ENCODE measurements around the gene ENPEP. TPM values are rescaled to one million over a fixed set of nuclear protein-coding genes. Genes with fewer than 3 reads are reported as not detected.
A peak's percentile ranks its signal among the peaks of the same experiment; 100 is the strongest.
"Not testable (repeated sequence)": the region's sequence is repeated elsewhere in the genome, so short reads cannot be mapped to it uniquely, and the experiment has no call there.

The ENPEP gene
- total RNA-seq = 7.1 and 8.7 TPM in 2 replicates
- polyA plus RNA-seq = 2.4 and 3.7 TPM in 2 replicates

- 59% methylated on average over 39 of the region's 39 CpGs for WGBS (ENCODE audit: low lambda C conversion rate, missing lambda C conversion rate)
- Histone ChIP-seq H3K4me1 (ENCODE audit: insufficient read depth) (peaks cover 15% of the 10 kb centered on the region), H4K20me1 (ENCODE audit: insufficient read depth, poor library complexity, severe bottlenecking) (no peaks in the 10 kb centered on the region), H2AFZ (peak within 1 kb of the TSS; percentile 5), H3K4me2 (peak within 1 kb of the TSS; percentile 74), H3K27ac (peak within 1 kb of the TSS; percentile 28), H3K79me2 (no peaks in the 10 kb centered on the region), H3K9me2 (replicated peaks; ENCODE audit: insufficient read depth) (no peaks in the 10 kb centered on the region), H3K4me3 (peak within 1 kb of the TSS; percentile 17), H3K27me3 (no peaks in the 10 kb centered on the region), H3K9me3 (ENCODE audit: low read depth) (no peaks in the 10 kb centered on the region), H3K36me3 (replicated peaks; ENCODE audit: insufficient read depth, low read depth) (no peaks in the 10 kb centered on the region)
- TF ChIP-seq EZH2 (IDR thresholded peaks at IDR 0.05; ENCODE audit: borderline replicate concordance) = no peak
- TF ChIP-seq EZH2phosphoT487 (IDR thresholded peaks at IDR 0.05; ENCODE audit: low read depth, severe bottlenecking, unreplicated experiment) = no peak
- no peak for TF ChIP-seq CTCF (IDR thresholded peaks at IDR 0.05; ENCODE audit: poor library complexity)
- peak; percentile 32 for DNase-seq (ENCODE audit: low spot score)
Observed at GRCh38 chr4:110475881-110476818, at the start of gene ENPEP. ENPEP (plus strand) TSS chr4:110476155; CDS start chr4:110476415, 260 bp downstream.

DNA sequence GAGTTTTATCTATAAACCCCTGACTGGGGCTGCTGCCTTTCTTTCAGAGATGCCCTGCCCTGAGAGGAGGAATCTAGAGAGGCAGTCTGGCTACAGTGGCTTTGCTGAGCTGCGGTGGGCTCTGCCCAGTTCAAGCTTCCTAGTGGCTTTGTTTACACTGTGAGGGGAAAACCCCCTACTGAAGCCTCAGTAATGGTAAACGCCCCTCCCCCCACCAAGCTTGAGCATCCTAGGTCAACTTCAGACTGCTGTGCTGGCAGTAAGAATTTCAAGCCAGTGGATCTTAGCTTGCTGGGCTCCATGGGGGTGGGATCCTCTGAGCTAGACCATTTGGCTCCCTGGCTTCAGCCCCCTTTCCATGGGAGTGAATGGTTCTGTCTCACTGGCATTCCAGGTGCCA is 44.1 kb upstream of the ENPEP start:
- not testable (repeated sequence) for H3K27ac ChIP-seq

DNA sequence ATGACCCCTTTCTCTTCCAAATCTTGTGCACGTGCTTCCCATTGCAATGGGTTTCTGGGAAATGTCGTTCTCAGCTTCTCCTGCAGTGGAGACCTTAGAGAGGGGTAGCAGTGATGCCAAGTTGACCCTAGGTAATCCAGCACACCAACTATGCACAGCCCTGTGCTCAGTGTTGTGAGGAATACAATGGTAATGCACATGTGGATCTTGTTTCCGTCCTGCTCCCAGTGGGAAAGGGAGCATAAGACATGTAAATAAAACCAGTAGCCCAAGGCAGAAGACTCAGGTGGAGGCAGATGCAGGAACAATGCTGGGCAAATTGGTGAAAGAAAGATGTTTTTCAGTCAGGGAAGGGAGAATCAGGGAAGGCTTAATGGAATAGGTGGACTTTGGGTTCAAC is 38.7 kb upstream of the ENPEP start:
- H3K79me2 ChIP-seq; DNase-seq (ENCODE audit: low spot score); H2AFZ ChIP-seq; H3K9me2 ChIP-seq (replicated peaks; ENCODE audit: insufficient read depth); H3K27me3 ChIP-seq; H3K27ac ChIP-seq; H3K4me1 ChIP-seq (ENCODE audit: insufficient read depth); H3K9me3 ChIP-seq (ENCODE audit: low read depth); H3K4me3 ChIP-seq; H4K20me1 ChIP-seq (ENCODE audit: insufficient read depth, poor library complexity, severe bottlenecking); H3K4me2 ChIP-seq; H3K36me3 ChIP-seq (replicated peaks; ENCODE audit: insufficient read depth, low read depth): not testable (repeated sequence)
- 71% methylated on average over 3 of the region's 3 CpGs for WGBS (ENCODE audit: low lambda C conversion rate, missing lambda C conversion rate)

More for the DNA sequence above, 44.1 kb upstream of the ENPEP start:
- H3K27me3 ChIP-seq; H3K79me2 ChIP-seq; H2AFZ ChIP-seq; H3K36me3 ChIP-seq (replicated peaks; ENCODE audit: insufficient read depth, low read depth); H3K9me3 ChIP-seq (ENCODE audit: low read depth); H3K4me1 ChIP-seq (ENCODE audit: insufficient read depth); H3K4me3 ChIP-seq; H3K4me2 ChIP-seq; H4K20me1 ChIP-seq (ENCODE audit: insufficient read depth, poor library complexity, severe bottlenecking); DNase-seq (ENCODE audit: low spot score); H3K9me2 ChIP-seq (replicated peaks; ENCODE audit: insufficient read depth): not testable (repeated sequence)
- 72% methylated on average over 2 of the region's 2 CpGs for WGBS (ENCODE audit: low lambda C conversion rate, missing lambda C conversion rate)

DNA sequence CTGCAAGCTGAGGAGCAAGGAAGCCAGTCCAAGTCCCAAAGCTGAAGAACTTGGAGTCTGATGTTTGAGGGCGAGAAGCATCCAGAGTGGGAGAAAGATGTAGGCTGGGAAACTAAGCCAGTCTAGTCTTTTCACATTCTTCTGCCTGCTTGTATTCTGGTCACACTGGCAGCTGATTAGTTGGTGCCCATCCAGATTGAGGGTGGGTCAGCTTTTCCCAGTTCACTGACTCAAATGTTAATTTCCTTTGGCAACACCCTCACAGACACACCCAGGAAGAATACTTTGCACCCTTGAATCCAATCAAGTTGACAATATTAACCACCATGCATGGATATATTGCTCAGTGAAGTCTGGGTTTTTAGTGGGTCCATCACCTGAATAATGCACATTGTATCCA is 36.7 kb upstream of the ENPEP start:
- H3K9me3 ChIP-seq (ENCODE audit: low read depth); H4K20me1 ChIP-seq (ENCODE audit: insufficient read depth, poor library complexity, severe bottlenecking); H3K4me3 ChIP-seq; H3K9me2 ChIP-seq (replicated peaks; ENCODE audit: insufficient read depth); H3K79me2 ChIP-seq; H3K36me3 ChIP-seq (replicated peaks; ENCODE audit: insufficient read depth, low read depth); DNase-seq (ENCODE audit: low spot score); H3K4me2 ChIP-seq; H3K4me1 ChIP-seq (ENCODE audit: insufficient read depth); H3K27ac ChIP-seq; H3K27me3 ChIP-seq; H2AFZ ChIP-seq: not testable (repeated sequence)
- WGBS (ENCODE audit: low lambda C conversion rate, missing lambda C conversion rate) = 100% methylated on average over 1 of the region's 1 CpG

GRCh38 chr4:110442309-110442708 is 33.6 kb upstream of the ENPEP start:
- Histone ChIP-seq H3K27ac (no peak overlapping the region), H3K4me1 (ENCODE audit: insufficient read depth) (no peaks in the 10 kb centered on the region), H2AFZ (no peak overlapping the region), H3K4me2 (no peak overlapping the region), H3K9me2 (replicated peaks; ENCODE audit: insufficient read depth) (no peaks in the 10 kb centered on the region), H3K9me3 (ENCODE audit: low read depth) (no peaks in the 10 kb centered on the region), H3K36me3 (replicated peaks; ENCODE audit: insufficient read depth, low read depth) (no peaks in the 10 kb centered on the region), H4K20me1 (ENCODE audit: insufficient read depth, poor library complexity, severe bottlenecking) (no peaks in the 10 kb centered on the region), H3K27me3 (no peaks in the 10 kb centered on the region), H3K4me3 (no peak overlapping the region), H3K79me2 (no peaks in the 10 kb centered on the region)
- no peak for DNase-seq (ENCODE audit: low spot score)
- TF ChIP-seq EZH2phosphoT487 (IDR thresholded peaks at IDR 0.05; ENCODE audit: low read depth, severe bottlenecking, unreplicated experiment) = no peak
- TF ChIP-seq CTCF (IDR thresholded peaks at IDR 0.05; ENCODE audit: poor library complexity) = no peak
- TF ChIP-seq EZH2 (IDR thresholded peaks at IDR 0.05; ENCODE audit: borderline replicate concordance) = no peak
- 77% methylated on average over 2 of the region's 2 CpGs for WGBS (ENCODE audit: low lambda C conversion rate, missing lambda C conversion rate)

All from hepatocyte (in vitro differentiated cells).